HuH-7 (cell line): ENCODE results near the gene SUCLG2.

ENCODE experiments used
- DNase-seq: peaks from one replicate; pipeline ENCODE4 v3.0.0; 2011; ENCODE audit warnings: low spot score

The SUCLG2 gene

GRCh38 chr3:67648701-67649100, 5.7 kb downstream of the SUCLG2 start:
- DNase-seq = no peak

- DNase-seq = no peak
Measured at GRCh38 chr3:67648229-67648628, 6.2 kb downstream of the SUCLG2 start.

GRCh38 chr3:67647390-67647878, 7.0 kb downstream of the SUCLG2 start:
- no peak for DNase-seq

GRCh38 chr3:67646586-67647234, 7.7 kb downstream of the SUCLG2 start:
- no peak for DNase-seq

GRCh38 chr3:67644827-67645226, 9.6 kb downstream of the SUCLG2 start:
- DNase-seq = no peak

GRCh38 chr3:67642734-67643133, 11.7 kb downstream of the SUCLG2 start:
- DNase-seq = no peak

GRCh38 chr3:67642190-67642589, 12.2 kb downstream of the SUCLG2 start:
- no peak for DNase-seq

GRCh38 chr3:67641451-67641850, 13.0 kb downstream of the SUCLG2 start:
- no peak for DNase-seq

GRCh38 chr3:67640023-67640660, 14.3 kb downstream of the SUCLG2 start:
- no peak for DNase-seq

GRCh38 chr3:67637255-67637900, 17.0 kb downstream of the SUCLG2 start:
- DNase-seq = no peak

GRCh38 chr3:67635806-67636205, 18.6 kb downstream of the SUCLG2 start:
- DNase-seq = no peak

- DNase-seq = no peak
Measured at GRCh38 chr3:67635257-67635656, 19.2 kb downstream of the SUCLG2 start.

GRCh38 chr3:67630666-67631362, 23.6 kb downstream of the SUCLG2 start:
- DNase-seq = no peak

GRCh38 chr3:67624687-67625086, 29.7 kb downstream of the SUCLG2 start:
- DNase-seq = no peak

GRCh38 chr3:67624078-67624477, 30.3 kb downstream of the SUCLG2 start:
- no peak for DNase-seq

- DNase-seq = no peak
Measured at GRCh38 chr3:67622652-67623051, 31.8 kb downstream of the SUCLG2 start.

GRCh38 chr3:67620869-67621268, 33.5 kb downstream of the SUCLG2 start:
- DNase-seq = no peak

- DNase-seq = no peak
Measured at GRCh38 chr3:67619991-67620390, 34.4 kb downstream of the SUCLG2 start.

GRCh38 chr3:67617518-67617917, 36.9 kb downstream of the SUCLG2 start:
- DNase-seq = no peak

GRCh38 chr3:67616046-67616445, 38.4 kb downstream of the SUCLG2 start:
- DNase-seq = no peak

GRCh38 chr3:67614195-67614594, 40.2 kb downstream of the SUCLG2 start:
- no peak for DNase-seq

GRCh38 chr3:67610458-67610857, 44.0 kb downstream of the SUCLG2 start:
- DNase-seq = no peak

- no peak for DNase-seq
Measured at GRCh38 chr3:67609709-67610108, 44.7 kb downstream of the SUCLG2 start.
